SK-N-SH treated with all-trans-retinoic acid at 6 μM for 48 hours (cell line): ENCODE measurements around the gene CARD9.

Experiments
- ATAC-seq: fragments of 200-7000 bp; cut with Tn5 transposase; 3 replicates; pipeline ENCODE4 v1.9.1; 2020; ENCODE audit warnings: mild to moderate bottlenecking, moderate library complexity
- ARNTL ChIP-seq: fragments of 450-650 bp; formaldehyde crosslinking; IDR thresholded peaks from 2 replicates; pipeline ENCODE4 v1.5.0; 2020; ENCODE audit warnings: low read depth, mild to moderate bottlenecking, moderate library complexity, borderline replicate concordance
- BACH2 ChIP-seq: fragments of 250-450 bp; sonication (Bioruptor Pico); IDR thresholded peaks from 2 replicates; pipeline ENCODE4 v1.9.0; 2021; ENCODE audit warnings: mild to moderate bottlenecking, borderline replicate concordance
- CSDC2 ChIP-seq: fragments of 250-450 bp; sonication (Bioruptor Pico); IDR thresholded peaks from 2 replicates; pipeline ENCODE4 v1.5.0; 2020; ENCODE audit warnings: mild to moderate bottlenecking, moderate library complexity
- CSRNP3 ChIP-seq: fragments of 250-450 bp; sonication (Bioruptor Pico); IDR thresholded peaks from 2 replicates; pipeline ENCODE4 v1.5.1; 2021; ENCODE audit warnings: mild to moderate bottlenecking, moderate library complexity
- ESRRG ChIP-seq: fragments of 250-450 bp; sonication (Bioruptor Pico); IDR thresholded peaks from 2 replicates; pipeline ENCODE4 v1.6.1; 2021; ENCODE audit warnings: mild to moderate bottlenecking
- GLIS3 ChIP-seq: fragments of 250-450 bp; sonication (Bioruptor Pico); IDR thresholded peaks from 2 replicates; pipeline ENCODE4 v1.5.0; 2020; ENCODE audit warnings: mild to moderate bottlenecking, moderate library complexity
- ISL1 ChIP-seq: fragments of 250-450 bp; sonication (Bioruptor Pico); IDR thresholded peaks from 2 replicates; pipeline ENCODE4 v2.1.2; 2022; ENCODE audit warnings: mild to moderate bottlenecking, moderate library complexity
- PATZ1 ChIP-seq: fragments of 250-450 bp; sonication (Bioruptor Pico); IDR thresholded peaks from 2 replicates; pipeline ENCODE4 v1.8.0; 2020; ENCODE audit warnings: mild to moderate bottlenecking, moderate library complexity, borderline replicate concordance
- POU6F1 ChIP-seq: fragments of 250-450 bp; sonication (Bioruptor Pico); IDR thresholded peaks from 2 replicates; pipeline ENCODE4 v1.8.0; 2021; ENCODE audit warnings: low read depth, mild to moderate bottlenecking, moderate library complexity, borderline replicate concordance
- PPARA ChIP-seq: fragments of 250-450 bp; sonication (Bioruptor Pico); IDR thresholded peaks from 2 replicates; pipeline ENCODE4 v1.5.0; 2020; ENCODE audit warnings: mild to moderate bottlenecking, borderline replicate concordance
- RARB ChIP-seq: fragments of 250-450 bp; sonication (Bioruptor Pico); IDR thresholded peaks from 2 replicates; pipeline ENCODE4 v1.8.0; 2021; ENCODE audit warnings: mild to moderate bottlenecking, moderate library complexity
- TOX ChIP-seq: fragments of 250-450 bp; sonication (Bioruptor Pico); IDR thresholded peaks from 2 replicates; pipeline ENCODE4 v1.8.0; 2021; ENCODE audit warnings: mild to moderate bottlenecking, moderate library complexity, borderline replicate concordance
- TSHZ2 ChIP-seq: fragments of 250-450 bp; sonication (Bioruptor Pico); IDR thresholded peaks from 2 replicates; pipeline ENCODE4 v1.5.0; 2020; ENCODE audit warnings: mild to moderate bottlenecking, moderate library complexity
- ZC3H10 ChIP-seq: fragments of 250-450 bp; sonication (Bioruptor Pico); IDR thresholded peaks from 2 replicates; pipeline ENCODE4 v1.5.1; 2021; ENCODE audit warnings: mild to moderate bottlenecking, moderate library complexity
- ZFP3 ChIP-seq: fragments of 250-450 bp; sonication (Bioruptor Pico); IDR thresholded peaks from 2 replicates; pipeline ENCODE4 v1.5.0; 2020; ENCODE audit warnings: mild to moderate bottlenecking, moderate library complexity
- ZFP30 ChIP-seq: fragments of 450-650 bp; formaldehyde crosslinking; IDR thresholded peaks from 2 replicates; pipeline ENCODE4 v1.5.0; 2022; ENCODE audit warnings: mild to moderate bottlenecking, moderate library complexity
- ZNF70 ChIP-seq: fragments of 450-650 bp; formaldehyde crosslinking; IDR thresholded peaks from 2 replicates; pipeline ENCODE4 v1.5.0; 2020; ENCODE audit warnings: mild to moderate bottlenecking, moderate library complexity

CARD9 gene

GRCh38 chr9:136328011-136328621 is 45.4 kb downstream of the CARD9 start:
- ATAC-seq, result peak; percentile 26
- no peak for TF ChIP-seq BACH2
- no peak for TF ChIP-seq ZFP30 (CRISPR knock-in tag)
- TF ChIP-seq ZNF70 (CRISPR knock-in tag), result no peak
- TF ChIP-seq POU6F1, result no peak
- TF ChIP-seq, all 23 proteins: peak for 0

- ATAC-seq, result peak; percentile 16
- TF ChIP-seq PATZ1 (CRISPR knock-in tag) (no peak), POU6F1 (no peak), CSDC2 (CRISPR knock-in tag) (no peak), GLIS3 (CRISPR knock-in tag) (no peak), CSRNP3 (no peak), PPARA (no peak), RARB (CRISPR knock-in tag) (no peak), ESRRG (CRISPR knock-in tag) (no peak), ZFP3 (CRISPR knock-in tag) (no peak), ZNF70 (CRISPR knock-in tag) (no peak), ARNTL (no peak), TOX (CRISPR knock-in tag) (no peak), ZC3H10 (no peak), TSHZ2 (CRISPR knock-in tag) (no peak), ISL1 (CRISPR knock-in tag) (no peak)
- TF ChIP-seq, all 23 proteins: peak for 0
Measured at GRCh38 chr9:136327304-136327974, 46.0 kb downstream of the CARD9 start, which contains the start of gene GPSM1. TSS of gene GPSM1 (plus strand) at chr9:136327539. CDS start at chr9:136327696, 157 bp downstream.

GRCh38 chr9:136326761-136327303 is 46.6 kb downstream of the CARD9 start:
- ATAC-seq, result peak; percentile 3
- no peak for TF ChIP-seq RARB (CRISPR knock-in tag)
- TF ChIP-seq TOX (CRISPR knock-in tag), result no peak
- TF ChIP-seq ISL1 (CRISPR knock-in tag), result no peak
- TF ChIP-seq CSRNP3, result no peak
- TF ChIP-seq PATZ1 (CRISPR knock-in tag), result no peak
- TF ChIP-seq GLIS3 (CRISPR knock-in tag), result no peak
- TF ChIP-seq BACH2, result no peak
- no peak for TF ChIP-seq TSHZ2 (CRISPR knock-in tag)
